ENCODE data around the gene MRPS15.
"Not testable (repeated sequence)": the region's sequence is repeated elsewhere in the genome, so short reads cannot be mapped to it uniquely, and the experiment has no call there.

MRPS15 gene

DNA sequence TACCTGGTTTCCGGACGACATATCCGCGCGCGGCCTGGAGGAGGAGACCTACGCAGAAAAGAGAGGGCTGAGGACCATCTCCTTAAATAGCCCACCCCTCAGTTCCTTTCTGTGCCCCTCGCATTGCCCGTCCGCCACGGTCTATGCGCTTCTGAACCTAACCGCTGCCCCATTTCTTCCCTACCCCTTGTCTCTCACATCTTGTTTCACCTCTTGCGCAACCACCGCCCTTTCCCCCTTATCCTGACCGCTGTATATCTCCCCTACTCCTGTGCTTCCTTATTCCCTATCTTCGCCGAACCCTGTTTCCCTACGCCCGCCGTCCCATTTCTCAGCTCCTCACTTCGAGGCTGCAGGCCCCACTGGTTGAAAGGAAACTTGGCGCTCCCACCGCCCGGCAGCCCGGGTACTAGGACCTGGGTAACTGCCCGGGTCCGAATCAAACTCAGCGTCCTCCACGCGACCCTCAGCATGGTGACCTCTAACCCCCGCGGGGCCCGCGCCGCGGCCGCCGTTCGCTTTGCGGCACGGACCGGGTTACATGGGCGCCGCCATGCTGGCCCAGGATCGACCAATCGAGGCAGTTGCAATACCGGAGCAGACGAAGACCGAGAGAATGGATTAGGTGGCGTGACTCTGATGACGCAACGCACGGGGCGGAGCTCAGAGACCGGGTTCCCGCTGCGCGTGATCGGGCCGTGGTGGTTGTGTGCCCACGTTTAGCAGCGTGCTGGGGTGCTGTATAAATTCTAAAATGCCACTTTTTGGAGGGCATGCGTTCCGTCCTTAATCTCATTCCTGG lies at the start of gene MRPS15:
TSS of gene MRPS15 (minus strand) at position 582 of the 802 bp plus-strand sequence. CDS start at position 473, 109 bp downstream.
- DNase-seq, result peak; percentile 59

GRCh38 chr1:36512842-36513241 lies 48.7 kb upstream of the MRPS15 start:
- DNase-seq, result no peak

GRCh38 chr1:36511804-36512798 lies 47.9 kb upstream of the MRPS15 start:
- no peak for DNase-seq

DNA sequence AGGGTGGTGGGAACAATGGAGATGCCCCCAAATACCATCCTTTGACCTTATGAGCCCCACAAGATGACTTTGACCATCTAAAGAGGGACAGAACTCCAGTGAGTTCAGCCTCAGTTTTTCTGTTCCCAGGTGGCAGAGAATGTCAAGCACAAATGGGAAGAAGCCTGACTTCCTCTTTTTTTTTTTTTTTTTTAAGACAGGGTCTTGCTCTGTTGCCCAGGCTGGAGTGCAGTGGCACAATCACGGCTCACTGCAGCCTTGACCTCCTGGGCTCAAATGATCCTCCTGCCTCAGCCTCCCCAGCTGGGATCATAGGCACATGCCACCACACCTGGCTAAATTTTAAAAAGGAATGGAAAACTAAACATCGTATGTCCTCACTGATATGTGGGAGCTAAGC lies 47.0 kb upstream of the MRPS15 start:
- DNase-seq, result not testable (repeated sequence)

DNA sequence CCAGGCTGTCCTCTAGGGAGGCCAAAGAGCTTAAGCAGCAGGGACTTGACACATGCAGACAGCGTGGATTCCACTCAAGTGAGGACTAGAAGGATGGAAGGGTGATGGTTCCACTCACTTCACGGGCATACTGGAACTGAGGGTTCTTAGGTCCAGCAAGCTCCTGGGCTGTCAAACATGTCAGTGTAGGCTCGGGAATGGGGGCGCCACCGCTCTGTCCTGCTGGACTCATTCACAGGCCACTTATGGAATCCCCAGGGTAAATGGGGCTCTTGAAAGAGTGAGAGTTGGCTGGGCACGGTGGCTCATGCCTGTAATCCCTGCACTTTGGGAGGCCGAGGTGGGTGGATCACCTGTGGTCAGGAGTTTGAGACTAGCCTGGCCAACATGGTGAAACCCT lies 46.2 kb upstream of the MRPS15 start:
- no peak for DNase-seq

DNA sequence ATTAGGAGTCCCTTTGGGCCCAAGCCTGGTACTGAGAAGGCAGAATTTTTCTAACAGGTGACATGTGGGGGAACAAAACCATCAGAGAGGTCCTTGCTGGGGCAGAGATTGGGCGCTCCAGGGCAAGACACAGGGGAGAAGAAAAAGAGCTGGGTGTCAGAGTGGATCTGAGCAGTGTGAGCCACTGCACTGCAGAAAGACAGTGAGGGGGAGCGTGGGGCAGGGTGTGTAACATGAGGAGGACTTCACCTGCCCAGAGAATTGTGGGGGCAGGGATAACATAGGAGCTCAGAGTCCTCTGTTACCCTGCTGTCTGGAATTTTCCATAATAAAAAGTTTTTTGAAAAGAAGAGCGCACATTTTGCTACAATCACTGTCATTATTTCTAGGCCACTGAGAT lies 44.1 kb upstream of the MRPS15 start:
- DNase-seq, result no peak

- DNase-seq, result no peak
These were observed 42.2 kb upstream of the MRPS15 start for GRCh38 chr1:36506276-36506920.

- DNase-seq, result no peak
These were observed 39.5 kb upstream of the MRPS15 start for GRCh38 chr1:36503733-36504132.

GRCh38 chr1:36503159-36503558 lies 39.0 kb upstream of the MRPS15 start:
- no peak for DNase-seq

DNA sequence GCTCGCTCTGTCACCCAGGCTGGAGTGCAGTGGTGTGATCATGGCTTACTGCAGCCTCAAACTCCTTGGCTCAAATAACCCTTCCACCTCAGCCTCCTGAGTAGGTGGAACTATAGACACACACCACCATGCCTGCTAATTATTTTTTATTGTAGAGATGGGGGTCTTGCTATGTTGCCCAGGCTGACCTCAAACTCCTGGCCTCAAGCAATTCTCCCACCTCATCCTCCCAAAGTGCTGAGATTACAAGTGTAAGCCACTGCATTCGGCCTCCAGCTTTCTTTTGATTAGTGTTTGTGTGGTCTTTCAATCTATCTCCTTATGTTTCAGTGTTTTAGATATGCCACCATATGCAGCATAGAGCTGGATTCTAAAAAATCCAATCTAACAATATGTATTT lies 38.4 kb upstream of the MRPS15 start:
- DNase-seq, result no peak

GRCh38 chr1:36501911-36502310 lies 37.7 kb upstream of the MRPS15 start:
- not testable (repeated sequence) for DNase-seq

GRCh38 chr1:36497207-36497606 lies 33.0 kb upstream of the MRPS15 start:
- DNase-seq, result no peak

DNA sequence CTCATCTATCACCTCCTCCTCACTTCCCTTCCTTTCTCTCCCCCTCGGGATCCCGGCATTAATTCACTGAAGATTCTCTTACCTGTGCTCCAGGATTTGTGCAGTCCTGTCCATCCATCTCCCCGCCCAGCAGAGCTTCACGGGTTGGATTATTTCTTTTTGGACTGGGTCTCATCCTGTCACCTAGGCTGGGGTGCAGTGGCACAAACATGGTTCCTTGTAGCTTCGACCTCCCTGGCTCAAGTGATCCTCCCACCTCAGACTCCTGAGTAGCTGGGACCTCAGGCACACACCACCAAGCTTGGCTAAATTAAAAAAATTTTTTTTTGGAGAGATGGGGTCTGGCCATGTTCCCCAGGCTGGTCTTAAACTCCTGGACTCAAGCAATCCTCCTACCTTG lies 30.8 kb upstream of the MRPS15 start:
- no peak for DNase-seq

DNA sequence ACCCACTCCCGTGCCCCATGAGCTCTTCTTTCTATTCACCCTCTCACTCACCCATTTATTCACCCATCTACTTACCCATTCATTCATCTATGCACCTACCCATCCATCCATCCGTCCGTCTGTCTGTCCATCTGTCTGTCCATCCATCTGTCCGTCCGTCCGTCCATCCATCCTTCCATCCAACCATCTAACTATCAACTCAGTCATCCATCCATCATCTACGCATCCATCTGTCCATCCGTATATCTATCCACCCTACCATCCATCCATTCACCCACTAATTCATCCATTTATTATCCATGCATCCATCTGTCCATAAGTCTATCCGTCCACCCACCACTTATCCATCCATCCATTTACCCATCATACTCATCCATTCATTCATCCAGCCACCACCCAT lies 29.3 kb upstream of the MRPS15 start:
- DNase-seq, result no peak

- DNase-seq, result no peak
These were observed 28.3 kb upstream of the MRPS15 start for GRCh38 chr1:36492491-36492890.

GRCh38 chr1:36489258-36490051 lies 25.3 kb upstream of the MRPS15 start:
- DNase-seq, result not testable (repeated sequence)

GRCh38 chr1:36487906-36488305 lies 23.7 kb upstream of the MRPS15 start:
- DNase-seq, result no peak

DNA sequence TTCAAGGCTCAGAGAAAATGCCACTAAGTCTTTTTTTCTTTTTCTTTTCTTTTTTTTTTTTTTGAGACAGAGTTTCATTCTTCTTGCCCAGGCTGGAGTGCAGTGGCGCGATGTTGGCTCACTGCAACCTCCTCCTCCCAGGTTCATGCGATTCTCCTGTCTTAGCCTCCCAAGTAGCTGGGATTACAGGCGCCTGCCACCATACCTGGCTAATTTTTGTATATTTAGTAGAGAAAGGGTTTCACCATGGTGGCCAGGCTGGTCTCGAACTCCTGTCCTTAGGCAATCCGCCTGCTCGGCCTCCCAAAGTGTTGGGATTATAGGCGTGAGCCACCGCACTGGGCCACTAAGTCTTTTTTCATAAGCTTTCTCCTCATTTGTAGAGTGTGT lies 23.1 kb upstream of the MRPS15 start:
- DNase-seq, result not testable (repeated sequence)

DNA sequence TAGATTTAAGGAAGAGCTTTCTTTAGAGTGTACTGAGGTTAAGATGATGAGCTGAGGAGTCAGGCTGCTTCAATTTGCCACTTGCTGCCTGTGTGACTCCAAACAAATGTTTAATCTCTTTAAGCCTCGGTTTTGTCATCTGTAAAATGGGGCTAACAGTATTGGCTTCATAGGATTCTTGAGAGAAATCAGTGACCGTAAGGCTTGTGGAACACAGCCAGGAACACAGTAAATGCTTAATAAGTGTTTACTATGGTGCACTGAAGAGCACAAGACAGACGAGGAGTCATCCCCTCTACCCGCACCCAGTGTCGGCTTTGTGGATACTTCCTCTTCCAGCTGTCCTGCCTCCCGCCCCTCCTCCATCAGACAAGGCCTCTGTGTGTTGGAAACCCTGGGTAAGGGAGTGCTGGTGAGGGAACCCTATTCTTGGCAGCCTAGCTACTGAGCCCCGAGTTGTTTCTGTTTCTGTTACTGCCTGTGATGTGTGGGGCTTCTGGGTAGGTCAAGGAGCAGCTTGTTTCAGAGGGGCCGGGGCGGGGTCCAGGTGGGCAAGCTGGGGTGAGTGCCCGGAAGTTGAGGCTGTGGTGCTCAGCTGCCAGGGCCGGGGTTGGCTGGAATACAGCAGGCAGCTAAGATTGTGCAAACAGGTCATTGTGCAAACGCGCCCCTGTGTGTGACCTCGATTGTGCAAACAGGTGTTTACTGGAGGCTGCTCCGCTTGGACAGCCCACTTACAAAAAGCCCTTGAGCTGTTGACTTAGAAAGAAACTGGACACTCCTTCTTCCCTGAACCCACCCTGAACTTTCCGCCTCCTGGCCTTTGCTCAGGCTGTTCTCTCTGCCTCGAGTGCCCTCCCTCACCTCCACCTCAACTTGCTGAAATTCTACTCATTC lies 22.5 kb upstream of the MRPS15 start:
- DNase-seq, result no peak

GRCh38 chr1:36486093-36486438 lies 21.9 kb upstream of the MRPS15 start:
- no peak for DNase-seq

DNA sequence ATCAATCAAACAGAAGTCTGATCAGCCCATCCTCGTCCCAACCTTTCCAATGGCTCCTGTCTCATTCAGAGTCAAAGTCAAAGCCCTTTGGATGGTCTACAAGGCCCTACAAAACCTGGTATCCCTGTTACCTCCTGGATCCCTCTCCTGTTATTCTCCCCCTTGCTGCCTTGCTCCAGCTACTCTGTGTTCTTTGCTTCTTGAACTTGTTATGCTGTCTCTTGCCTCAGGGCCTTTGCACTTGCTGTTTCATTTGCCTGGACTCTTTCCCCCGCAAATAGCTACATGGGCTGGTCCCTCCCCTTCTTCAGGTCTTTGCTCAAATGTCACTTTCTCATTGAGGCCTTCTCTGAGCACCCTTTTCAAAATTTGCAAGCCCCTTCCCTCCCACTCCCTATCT lies 19.9 kb upstream of the MRPS15 start:
- no peak for DNase-seq
